K562 (cell line): ENCODE results near the gene VWA1. TPM values are rescaled to one million over a fixed set of nuclear protein-coding genes. Genes with fewer than 3 reads are reported as not detected.

Experiments
- CHCHD3 ChIP-seq: fragments of 250-450 bp; sonication (Bioruptor Pico); IDR thresholded peaks from 2 replicates; pipeline ENCODE4 v2.1.2; 2022; ENCODE audit warnings: mild to moderate bottlenecking
- ETV6 ChIP-seq, 3 experiments: fragments of 150-350 bp in 1 of 3; sonication (generic) in 1 of 3; formaldehyde crosslinking in 1 of 3; IDR thresholded peaks; 2 replicates each; pipeline versions ENCODE4 v1.6.1 to v1.8.0; 2014 to 2022; ENCODE audit warnings: borderline replicate concordance in 2 of 3, low read depth in 2 of 3, antibody characterized with exemption in 1 of 3, low read length in 1 of 3, mild to moderate bottlenecking in 1 of 3, missing genetic modification reagents in 1 of 3
- L3MBTL2 ChIP-seq: fragments of 450-650 bp; IDR thresholded peaks from 2 replicates; pipeline ENCODE4 v1.6.1; 2016; ENCODE audit warnings: mild to moderate bottlenecking, moderate library complexity
- NFE2L1 ChIP-seq: fragments of 450-650 bp; IDR thresholded peaks from 2 replicates; pipeline ENCODE4 v1.6.1; 2016; ENCODE audit warnings: missing genetic modification characterization, low read depth, mild to moderate bottlenecking, missing compliant biosample characterization, moderate library complexity, borderline replicate concordance
- RBM17 ChIP-seq: fragments of 200-400 bp; formaldehyde crosslinking; IDR thresholded peaks from 2 replicates; pipeline ENCODE4 v1.6.1; 2017; ENCODE audit warnings: low read depth, mild to moderate bottlenecking, low read length, borderline replicate concordance
- SMAD1 ChIP-seq: fragments of 150-350 bp; IDR thresholded peaks from 2 replicates; pipeline ENCODE4 v1.6.1; 2014; ENCODE audit warnings: low read length, low read depth; ENCODE audit not compliant: partially characterized antibody
- SMARCE1 ChIP-seq: fragments of 450-650 bp; IDR thresholded peaks from 2 replicates; pipeline ENCODE4 v1.7.1; 2016; ENCODE audit warnings: mild to moderate bottlenecking
- TCF3 ChIP-seq: sonication (generic); formaldehyde crosslinking; IDR thresholded peaks from 2 replicates; pipeline ENCODE4 v1.4.0; 2020; ENCODE audit warnings: mild to moderate bottlenecking, missing genetic modification reagents
- ZKSCAN8 ChIP-seq: fragments of 200-800 bp; sonication (Bioruptor generic); IDR thresholded peaks from 2 replicates; pipeline ENCODE4 v1.6.1; 2016; ENCODE audit warnings: missing genetic modification characterization, missing compliant biosample characterization
- polyA plus RNA-seq, 8 experiments: library from polyadenylated mRNA; depleted of rRNA in 4 of 8; stranded (reverse) in 5 of 8; unstranded in 3 of 8; fragments of >200 nt; fragmentation: Nextera tagmentation in 2 of 8; fragmentation: Illumina TruSeq in 1 of 8; extraction: Ambion mirVana in 2 of 8; extraction: Trizol in 1 of 8; gene quantifications; 2 replicates each; pipeline versions ENCODE4 v1.2.1 to v1.2.3, GENCODE V29; 2011 to 2014; ENCODE audit warnings: inconsistent platforms in 1 of 8, missing spikeins in 1 of 8
- total RNA-seq, 7 experiments: library from RNA; depleted of rRNA in 6 of 7; stranded (reverse); fragments of >200 nt in 6 of 7; fragmentation: Illumina TruSeq in 2 of 7; extraction: Trizol in 2 of 7; gene quantifications; 2 replicates each; pipeline versions ENCODE4 v1.2.1 to v1.2.3, GENCODE V29; 2011 to 2021; ENCODE audit warnings: low replicate concordance in 1 of 7
- TF ChIP-seq, protein P1 (sequence below): fragments of 250-450 bp; sonication (Bioruptor Pico); IDR thresholded peaks from 2 replicates; pipeline ENCODE4 v1.4.0; 2020
- TF ChIP-seq, protein P2 (sequence below): fragments of 450-650 bp; IDR thresholded peaks from 2 replicates; pipeline ENCODE4 v1.6.1; 2014; ENCODE audit warnings: low read depth, mild to moderate bottlenecking, moderate library complexity, borderline replicate concordance
- TF ChIP-seq, protein P3 (sequence below): conservative IDR thresholded peaks from 2 replicates; pipeline ENCODE4 v1.6.1; 2011; ENCODE audit warnings: low read depth, mild to moderate bottlenecking, low read length; ENCODE audit not compliant: control insufficient read depth
- TF ChIP-seq, protein P4 (sequence below): fragments of 450-650 bp; IDR thresholded peaks from 2 replicates; pipeline ENCODE4 v1.6.1; 2016; ENCODE audit warnings: mild to moderate bottlenecking

The VWA1 gene
- total and polyA plus RNA-seq, 9 of the 15 experiments (the other 6 are each of a cell fraction or from before 2014, with no cell fraction given), result 0.01 to 6.4 (median 0.85) TPM

DNA sequence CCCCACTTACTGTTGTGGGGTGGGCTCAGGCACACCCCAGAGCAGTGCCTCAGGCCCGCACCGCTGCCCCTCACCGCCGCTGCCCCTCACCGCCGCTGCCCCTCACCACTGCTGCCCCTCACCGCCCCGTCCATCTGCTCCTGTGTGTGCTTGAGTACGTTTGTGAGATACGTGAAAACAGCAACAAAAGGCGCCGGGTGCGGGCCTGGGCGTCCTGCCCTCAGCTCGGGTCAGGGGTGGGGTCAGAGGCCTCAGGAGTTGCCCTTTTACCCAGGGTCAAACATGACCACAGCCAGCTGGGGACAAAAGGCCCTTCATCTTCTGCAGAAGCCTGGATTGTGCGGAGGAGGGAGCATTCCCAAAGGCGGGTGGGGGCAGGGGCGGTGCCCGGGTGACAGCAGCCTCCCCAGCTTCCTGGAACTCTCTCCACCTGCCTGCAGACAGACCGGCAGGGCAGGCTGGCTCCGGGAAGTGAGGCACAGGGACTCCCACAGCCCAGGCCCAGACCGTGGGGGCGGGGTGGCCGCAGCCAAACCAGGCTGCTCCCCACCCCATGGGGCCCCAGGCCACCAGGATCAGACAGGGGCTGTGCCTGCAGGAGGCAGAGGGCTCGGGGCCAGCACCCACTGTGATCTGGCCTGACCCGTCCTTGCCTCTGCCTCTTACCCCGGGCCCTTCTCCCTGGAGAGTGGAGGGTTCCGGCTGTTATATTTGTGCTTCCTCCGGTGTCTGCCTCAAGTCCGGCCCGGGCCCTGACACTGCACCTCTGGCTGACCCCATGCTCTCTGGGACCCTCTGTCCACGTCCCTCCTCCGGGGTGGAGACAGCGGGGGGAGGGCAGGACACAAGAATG is 2.3 kb upstream of the VWA1 start (continued):
- TF ChIP-seq, protein P1, sequence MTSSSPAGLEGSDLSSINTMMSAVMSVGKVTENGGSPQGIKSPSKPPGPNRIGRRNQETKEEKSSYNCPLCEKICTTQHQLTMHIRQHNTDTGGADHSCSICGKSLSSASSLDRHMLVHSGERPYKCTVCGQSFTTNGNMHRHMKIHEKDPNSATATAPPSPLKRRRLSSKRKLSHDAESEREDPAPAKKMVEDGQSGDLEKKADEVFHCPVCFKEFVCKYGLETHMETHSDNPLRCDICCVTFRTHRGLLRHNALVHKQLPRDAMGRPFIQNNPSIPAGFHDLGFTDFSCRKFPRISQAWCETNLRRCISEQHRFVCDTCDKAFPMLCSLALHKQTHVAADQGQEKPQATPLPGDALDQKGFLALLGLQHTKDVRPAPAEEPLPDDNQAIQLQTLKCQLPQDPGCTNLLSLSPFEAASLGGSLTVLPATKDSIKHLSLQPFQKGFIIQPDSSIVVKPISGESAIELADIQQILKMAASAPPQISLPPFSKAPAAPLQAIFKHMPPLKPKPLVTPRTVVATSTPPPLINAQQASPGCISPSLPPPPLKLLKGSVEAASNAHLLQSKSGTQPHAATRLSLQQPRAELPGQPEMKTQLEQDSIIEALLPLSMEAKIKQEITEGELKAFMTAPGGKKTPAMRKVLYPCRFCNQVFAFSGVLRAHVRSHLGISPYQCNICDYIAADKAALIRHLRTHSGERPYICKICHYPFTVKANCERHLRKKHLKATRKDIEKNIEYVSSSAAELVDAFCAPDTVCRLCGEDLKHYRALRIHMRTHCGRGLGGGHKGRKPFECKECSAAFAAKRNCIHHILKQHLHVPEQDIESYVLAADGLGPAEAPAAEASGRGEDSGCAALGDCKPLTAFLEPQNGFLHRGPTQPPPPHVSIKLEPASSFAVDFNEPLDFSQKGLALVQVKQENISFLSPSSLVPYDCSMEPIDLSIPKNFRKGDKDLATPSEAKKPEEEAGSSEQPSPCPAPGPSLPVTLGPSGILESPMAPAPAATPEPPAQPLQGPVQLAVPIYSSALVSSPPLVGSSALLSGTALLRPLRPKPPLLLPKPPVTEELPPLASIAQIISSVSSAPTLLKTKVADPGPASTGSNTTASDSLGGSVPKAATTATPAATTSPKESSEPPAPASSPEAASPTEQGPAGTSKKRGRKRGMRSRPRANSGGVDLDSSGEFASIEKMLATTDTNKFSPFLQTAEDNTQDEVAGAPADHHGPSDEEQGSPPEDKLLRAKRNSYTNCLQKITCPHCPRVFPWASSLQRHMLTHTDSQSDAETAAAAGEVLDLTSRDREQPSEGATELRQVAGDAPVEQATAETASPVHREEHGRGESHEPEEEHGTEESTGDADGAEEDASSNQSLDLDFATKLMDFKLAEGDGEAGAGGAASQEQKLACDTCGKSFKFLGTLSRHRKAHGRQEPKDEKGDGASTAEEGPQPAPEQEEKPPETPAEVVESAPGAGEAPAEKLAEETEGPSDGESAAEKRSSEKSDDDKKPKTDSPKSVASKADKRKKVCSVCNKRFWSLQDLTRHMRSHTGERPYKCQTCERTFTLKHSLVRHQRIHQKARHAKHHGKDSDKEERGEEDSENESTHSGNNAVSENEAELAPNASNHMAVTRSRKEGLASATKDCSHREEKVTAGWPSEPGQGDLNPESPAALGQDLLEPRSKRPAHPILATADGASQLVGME (CRISPR knock-in tag), result 0 out of 2 replicates have a peak, but pooled peaks have one; percentile 49
- TF ChIP-seq, protein P2, sequence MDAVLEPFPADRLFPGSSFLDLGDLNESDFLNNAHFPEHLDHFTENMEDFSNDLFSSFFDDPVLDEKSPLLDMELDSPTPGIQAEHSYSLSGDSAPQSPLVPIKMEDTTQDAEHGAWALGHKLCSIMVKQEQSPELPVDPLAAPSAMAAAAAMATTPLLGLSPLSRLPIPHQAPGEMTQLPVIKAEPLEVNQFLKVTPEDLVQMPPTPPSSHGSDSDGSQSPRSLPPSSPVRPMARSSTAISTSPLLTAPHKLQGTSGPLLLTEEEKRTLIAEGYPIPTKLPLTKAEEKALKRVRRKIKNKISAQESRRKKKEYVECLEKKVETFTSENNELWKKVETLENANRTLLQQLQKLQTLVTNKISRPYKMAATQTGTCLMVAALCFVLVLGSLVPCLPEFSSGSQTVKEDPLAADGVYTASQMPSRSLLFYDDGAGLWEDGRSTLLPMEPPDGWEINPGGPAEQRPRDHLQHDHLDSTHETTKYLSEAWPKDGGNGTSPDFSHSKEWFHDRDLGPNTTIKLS, result no peak
- TF ChIP-seq SMARCE1 (0 out of 2 replicates have a peak, but pooled peaks have one; percentile 35), L3MBTL2 (peak; percentile 75), SMAD1 (no peak), NFE2L1 (tag) (no peak), TCF3 (CRISPR knock-in tag) (peak; percentile 48; the same call in 1 of the 2 replicates), ZKSCAN8 (no peak), CHCHD3 (CRISPR knock-in tag) (no peak), ETV6 (IDR thresholded peaks at IDR 0.05; ENCODE audit: borderline replicate concordance in 1 of 2, low read depth in 2 of 2, low read length in 1 of 2) (peak; percentile 71 to 81; a peak in 1 of 4 replicates), ETV6 (CRISPR knock-in tag; IDR thresholded peaks at IDR 0.05; ENCODE audit: borderline replicate concordance) (no peak), RBM17 (no peak)
- TF ChIP-seq, protein P3, sequence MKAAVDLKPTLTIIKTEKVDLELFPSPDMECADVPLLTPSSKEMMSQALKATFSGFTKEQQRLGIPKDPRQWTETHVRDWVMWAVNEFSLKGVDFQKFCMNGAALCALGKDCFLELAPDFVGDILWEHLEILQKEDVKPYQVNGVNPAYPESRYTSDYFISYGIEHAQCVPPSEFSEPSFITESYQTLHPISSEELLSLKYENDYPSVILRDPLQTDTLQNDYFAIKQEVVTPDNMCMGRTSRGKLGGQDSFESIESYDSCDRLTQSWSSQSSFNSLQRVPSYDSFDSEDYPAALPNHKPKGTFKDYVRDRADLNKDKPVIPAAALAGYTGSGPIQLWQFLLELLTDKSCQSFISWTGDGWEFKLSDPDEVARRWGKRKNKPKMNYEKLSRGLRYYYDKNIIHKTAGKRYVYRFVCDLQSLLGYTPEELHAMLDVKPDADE, result peak; percentile 45; the same call in 1 of the 2 replicates
- TF ChIP-seq, protein P4, sequence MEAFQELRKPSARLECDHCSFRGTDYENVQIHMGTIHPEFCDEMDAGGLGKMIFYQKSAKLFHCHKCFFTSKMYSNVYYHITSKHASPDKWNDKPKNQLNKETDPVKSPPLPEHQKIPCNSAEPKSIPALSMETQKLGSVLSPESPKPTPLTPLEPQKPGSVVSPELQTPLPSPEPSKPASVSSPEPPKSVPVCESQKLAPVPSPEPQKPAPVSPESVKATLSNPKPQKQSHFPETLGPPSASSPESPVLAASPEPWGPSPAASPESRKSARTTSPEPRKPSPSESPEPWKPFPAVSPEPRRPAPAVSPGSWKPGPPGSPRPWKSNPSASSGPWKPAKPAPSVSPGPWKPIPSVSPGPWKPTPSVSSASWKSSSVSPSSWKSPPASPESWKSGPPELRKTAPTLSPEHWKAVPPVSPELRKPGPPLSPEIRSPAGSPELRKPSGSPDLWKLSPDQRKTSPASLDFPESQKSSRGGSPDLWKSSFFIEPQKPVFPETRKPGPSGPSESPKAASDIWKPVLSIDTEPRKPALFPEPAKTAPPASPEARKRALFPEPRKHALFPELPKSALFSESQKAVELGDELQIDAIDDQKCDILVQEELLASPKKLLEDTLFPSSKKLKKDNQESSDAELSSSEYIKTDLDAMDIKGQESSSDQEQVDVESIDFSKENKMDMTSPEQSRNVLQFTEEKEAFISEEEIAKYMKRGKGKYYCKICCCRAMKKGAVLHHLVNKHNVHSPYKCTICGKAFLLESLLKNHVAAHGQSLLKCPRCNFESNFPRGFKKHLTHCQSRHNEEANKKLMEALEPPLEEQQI, result no peak
